C1 segment of cervical spinal cord (tissue), 14 donors: Measurements from ENCODE around the gene KCNC3.

Source experiments
- DNase-seq, 14 donors: peaks; one replicate each; lab custom pipeline; 2025; lab: John Stamatoyannopoulos, UW

The KCNC3 gene

DNA sequence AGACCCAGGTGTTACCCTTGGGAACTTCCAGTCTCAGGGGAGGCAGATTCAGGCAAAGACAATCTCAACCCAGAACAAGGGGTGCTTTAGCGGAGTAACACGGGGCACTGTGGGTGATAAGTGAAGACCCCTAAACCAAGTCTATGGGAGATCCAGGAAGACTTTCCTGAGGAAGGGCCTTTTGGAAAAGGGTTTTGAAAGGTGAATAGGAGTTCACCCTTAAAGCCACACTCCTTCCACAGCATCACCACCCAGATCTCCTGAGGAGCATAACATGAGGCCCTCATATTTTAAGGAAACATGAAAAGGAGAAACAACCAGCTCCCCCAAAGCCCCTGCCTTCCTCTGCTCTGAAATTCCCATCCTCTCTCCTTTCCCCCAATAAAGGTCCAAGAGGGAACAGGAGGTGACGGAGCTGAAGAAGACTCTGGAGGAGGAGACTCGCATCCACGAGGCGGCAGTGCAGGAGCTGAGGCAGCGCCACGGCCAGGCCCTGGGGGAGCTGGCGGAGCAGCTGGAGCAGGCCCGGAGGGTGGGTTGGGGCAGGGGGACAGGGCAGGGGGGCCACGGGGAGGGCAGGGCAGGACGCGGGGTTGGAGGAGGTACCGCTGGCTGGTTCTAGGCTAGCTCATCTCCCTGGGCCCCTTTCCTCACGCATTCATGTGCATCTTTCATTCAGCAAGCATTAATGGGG lies 52.7 kb downstream of the KCNC3 start:
- DNase-seq, result no peak

DNA sequence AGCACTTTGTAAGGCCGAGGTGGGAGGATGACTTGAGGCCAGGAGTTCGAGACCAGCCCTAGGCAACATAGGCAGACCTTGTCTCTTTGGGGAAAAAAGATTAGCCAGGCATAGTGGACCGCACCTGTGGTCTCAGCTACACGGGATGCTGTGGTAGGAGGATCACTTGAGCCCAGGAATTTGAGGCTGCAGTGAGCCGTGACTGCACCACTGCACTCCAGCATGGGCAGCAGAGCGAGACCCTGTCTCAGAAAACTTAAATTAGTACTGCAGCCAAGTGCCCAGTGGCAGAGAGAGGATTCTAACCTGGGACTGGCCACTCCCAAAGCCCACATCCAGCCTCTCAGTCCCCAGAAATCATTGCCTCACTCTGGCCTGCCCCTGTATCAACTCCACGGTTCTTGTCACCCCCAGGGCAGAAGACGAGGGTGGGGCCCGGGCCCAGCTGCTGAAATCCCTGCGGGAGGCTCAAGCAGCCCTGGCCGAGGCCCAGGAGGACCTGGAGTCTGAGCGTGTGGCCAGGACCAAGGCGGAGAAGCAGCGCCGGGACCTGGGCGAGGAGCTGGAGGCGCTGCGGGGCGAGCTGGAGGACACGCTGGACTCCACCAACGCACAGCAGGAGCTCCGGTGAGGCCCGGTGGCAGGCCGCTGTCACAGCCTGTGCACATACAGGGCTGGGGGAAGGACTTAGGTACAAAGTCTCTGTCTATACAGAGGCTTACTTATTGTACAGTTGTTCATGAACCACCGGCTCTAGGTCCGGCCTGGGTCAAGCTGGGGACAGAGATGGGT lies 53.4 kb downstream of the KCNC3 start:
- no peak for DNase-seq

DNA sequence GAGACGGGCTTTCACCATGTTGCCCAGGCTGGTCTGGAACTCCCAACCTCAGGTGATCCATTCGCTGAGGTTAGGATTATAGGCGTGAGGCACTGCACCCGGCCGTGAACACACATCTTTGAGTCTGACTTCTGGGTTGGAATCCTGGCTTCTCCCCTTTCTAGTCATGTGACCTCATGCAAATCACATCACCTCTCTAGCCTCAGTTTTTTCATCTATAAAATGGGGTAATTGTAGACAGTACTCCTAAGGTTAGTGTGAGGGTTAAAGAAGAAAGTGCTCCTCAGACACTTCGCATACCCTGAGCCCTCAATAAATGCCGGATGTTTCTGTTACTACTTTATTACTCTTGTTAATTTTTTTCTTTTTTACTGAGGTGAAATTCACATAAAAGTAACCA lies 55.4 kb downstream of the KCNC3 start:
- DNase-seq, result no peak

DNA sequence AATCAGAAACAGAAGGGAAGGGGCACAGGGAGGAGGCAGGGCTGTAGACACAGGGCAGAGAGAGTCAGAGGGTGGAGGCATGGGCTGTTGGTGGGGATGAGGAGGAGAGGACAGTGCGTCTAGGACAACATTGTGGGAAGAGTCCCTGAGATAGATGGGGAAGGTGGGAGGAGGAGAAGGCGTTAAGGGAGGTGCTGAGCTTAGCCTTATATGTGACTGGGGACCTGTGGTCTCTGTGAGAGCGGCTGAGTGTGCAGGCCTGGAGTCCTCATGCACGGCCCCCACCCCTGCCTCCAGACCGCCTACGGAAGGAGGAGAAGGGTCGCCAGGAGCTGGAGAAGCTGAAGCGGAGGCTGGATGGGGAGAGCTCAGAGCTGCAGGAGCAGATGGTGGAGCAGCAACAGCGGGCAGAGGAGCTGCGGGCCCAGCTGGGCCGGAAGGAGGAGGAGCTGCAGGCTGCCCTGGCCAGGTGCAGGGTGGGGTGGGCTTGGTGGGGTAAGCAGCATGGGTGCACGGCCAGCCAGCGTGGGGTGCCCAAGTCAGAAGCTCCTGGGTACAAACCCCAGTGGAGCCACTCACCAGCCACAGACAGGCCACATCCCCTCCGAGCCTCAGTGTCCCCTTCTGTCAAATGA lies 56.8 kb downstream of the KCNC3 start:
- no peak for DNase-seq

DNA sequence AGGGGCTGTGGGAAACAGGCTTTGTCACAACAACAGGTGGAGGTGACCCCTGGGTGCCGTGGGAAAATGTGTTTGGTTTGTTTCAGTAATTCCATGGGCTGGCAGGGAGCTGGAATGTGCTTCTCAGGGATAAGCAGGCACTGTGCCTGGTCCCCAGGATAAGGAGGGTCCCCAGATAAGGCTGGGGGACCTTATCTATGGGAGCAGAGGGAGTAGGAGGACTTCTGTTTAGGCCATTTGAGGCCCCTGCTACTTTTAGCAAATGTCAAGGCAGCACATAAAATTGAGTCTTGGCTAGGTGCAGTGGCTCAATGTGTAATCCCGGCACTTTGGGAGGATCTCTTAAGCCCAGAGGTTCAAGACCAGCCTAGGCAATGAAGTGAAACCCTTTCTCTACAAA lies 59.5 kb downstream of the KCNC3 start:
- DNase-seq, result no peak

DNA sequence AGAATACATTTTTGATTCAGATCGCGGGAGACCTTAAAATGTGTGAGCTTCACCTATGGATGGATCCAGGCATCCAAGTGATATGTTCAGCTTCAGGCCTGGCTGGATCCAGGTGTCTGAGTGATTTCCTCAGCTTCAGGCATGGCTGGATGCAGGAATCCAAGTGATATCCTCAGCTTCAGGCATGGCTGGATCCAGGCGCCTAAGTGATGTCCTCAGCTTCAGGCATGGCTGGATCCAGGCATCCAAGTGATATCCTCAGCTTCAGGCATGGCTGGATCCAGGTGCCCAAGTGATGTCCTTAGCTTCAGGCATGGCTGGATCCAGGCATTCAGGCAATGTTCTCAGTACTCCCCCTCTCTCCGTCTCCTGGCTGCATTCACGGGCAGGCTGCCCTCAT lies 60.7 kb downstream of the KCNC3 start:
- DNase-seq, result no peak

DNA sequence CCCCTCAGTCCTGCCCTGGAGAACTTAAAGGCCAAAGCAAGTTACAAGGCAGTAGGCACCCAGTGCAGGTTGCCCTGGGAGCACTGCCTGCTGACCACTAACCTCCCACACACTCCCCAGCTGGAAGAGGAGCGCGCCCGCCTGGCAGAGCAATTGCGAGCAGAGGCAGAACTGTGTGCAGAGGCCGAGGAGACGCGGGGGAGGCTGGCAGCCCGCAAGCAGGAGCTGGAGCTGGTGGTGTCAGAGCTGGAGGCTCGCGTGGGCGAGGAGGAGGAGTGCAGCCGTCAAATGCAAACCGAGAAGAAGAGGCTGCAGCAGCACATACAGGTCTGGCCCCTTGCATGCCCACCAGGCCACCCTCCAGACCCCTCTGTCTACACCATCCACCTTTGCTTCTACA lies 61.1 kb downstream of the KCNC3 start:
- DNase-seq, result no peak

DNA sequence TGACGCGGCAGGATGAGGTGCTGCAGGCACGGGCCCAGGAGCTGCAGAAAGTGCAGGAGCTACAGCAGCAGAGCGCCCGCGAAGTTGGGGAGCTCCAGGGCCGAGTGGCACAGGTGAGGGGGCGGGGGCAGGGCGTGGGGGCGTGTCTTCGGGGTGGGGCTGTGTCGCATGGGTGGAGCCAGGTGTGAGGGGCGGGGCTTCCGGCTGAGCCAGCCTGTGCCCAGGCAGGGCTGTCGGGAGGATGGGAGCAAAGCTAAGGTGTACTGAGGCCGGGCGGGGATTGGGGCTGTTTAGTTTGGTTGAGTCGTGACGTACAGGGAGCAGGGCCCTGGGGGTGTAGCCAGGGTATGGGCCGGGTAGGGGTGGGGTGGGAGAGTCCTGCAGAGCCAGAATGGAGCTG lies 62.3 kb downstream of the KCNC3 start:
- DNase-seq, result no peak

DNA sequence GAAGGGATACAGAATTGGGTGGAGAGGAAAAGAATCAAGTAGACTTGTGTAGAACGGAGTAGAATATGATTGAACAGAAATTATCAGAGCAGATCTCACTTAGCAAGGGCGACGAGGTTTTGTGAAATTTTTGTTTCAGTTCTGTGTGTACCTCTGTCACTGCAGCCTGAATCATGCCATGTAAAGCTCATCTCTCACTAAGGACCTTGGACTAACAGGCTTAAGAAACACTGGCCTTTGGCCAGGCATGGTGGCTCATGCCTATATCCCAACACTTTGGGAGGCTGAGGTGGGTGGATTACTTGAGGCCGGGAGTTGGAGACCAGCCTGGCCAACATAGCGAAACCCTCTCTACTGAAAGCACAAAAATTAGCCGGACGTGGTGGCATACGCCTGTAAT lies 63.1 kb downstream of the KCNC3 start:
- DNase-seq, result no peak

DNA sequence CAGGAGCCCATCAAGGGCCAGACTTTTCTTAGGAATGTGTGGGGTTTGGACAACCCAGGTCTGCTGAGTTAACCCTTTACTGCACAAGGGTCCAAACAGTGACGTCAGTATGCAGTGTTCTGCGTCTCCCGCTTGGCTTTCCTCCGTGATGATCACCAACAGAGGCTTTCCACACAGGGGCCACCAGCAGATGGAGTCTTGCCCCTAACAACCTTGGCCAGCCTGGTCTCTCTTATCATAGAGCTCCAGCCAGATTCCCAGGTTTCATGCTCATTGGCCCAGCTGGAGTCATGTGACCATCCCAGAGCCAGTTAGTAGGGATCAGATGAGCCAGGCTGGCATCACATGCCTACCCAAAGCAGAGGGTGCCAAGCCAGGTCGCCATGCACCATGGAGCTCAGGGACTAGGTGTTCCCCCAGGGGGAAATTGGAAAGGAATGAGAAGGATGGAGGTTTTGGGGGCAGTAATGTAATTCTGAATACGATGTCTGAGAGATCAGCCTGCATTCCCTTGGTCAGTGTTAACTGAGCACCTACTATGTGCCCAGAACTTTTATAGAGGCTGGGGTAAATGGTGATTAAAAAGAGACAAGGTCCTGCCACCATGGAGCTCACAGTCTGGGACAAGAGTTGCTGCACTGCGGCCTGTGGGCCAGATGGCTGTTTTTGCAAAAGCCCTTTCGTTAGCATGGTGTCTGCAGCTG lies 64.5 kb downstream of the KCNC3 start:
- no peak for DNase-seq

DNA sequence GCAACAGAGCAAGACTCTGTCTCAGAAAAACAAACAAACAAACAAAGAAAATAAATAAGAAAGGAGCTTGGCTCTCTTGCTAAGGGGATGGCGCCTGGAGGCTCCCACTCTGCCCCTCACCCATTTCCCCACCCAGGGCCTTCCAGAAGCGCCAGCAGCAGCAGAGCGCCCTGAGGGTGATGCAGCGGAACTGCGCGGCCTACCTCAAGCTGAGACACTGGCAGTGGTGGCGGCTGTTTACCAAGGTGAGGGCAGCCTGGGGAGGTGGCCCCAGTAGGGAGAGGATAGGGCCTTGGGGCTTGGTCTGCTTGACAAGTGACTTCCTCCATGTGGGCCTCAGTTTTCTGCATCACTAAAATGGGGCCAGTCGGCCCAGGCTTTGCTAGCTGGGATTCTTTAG lies 66.0 kb downstream of the KCNC3 start:
- DNase-seq, result no peak
